Heart left ventricle (tissue), 16 donors: ENCODE measurements around the gene ALPL. TPM values are rescaled to one million over a fixed set of nuclear protein-coding genes. Genes with fewer than 3 reads are reported as not detected.
A peak's percentile ranks its signal among the peaks of the same experiment; 100 is the strongest.

Source experiments
- ATAC-seq, 4 donors: fragments of 200-7000 bp; cut with Tn5 transposase; one replicate each; pipeline ENCODE4 v1.9.1; 2020 to 2022; ENCODE audit warnings: moderate library complexity in 4 of 4, mild to moderate bottlenecking in 3 of 4, moderate number of reproducible peaks in 1 of 4
- DNase-seq, 5 donors: peaks; one replicate each; pipeline ENCODE4 v3.0.0-alpha.2; 2020
- H3K27ac ChIP-seq, 12 donors: fragments of 200-600 bp; sonication (generic) in 4 of 12; one replicate each; pipeline versions ENCODE4 v1.5.0 to v1.8.0; 2016 to 2022; ENCODE audit warnings: mild to moderate bottlenecking in 2 of 12
- H3K27me3 ChIP-seq, 9 donors: fragments of 200-600 bp; sonication (generic) in 2 of 9; one replicate each; pipeline versions ENCODE4 v1.5.1 to v1.8.0; 2016 to 2022; ENCODE audit warnings: mild to moderate bottlenecking in 3 of 9
- H3K36me3 ChIP-seq, 9 donors: fragments of 200-600 bp; sonication (generic) in 2 of 9; one replicate each; pipeline versions ENCODE4 v1.5.0 to v1.8.0; 2018 to 2022; ENCODE audit warnings: mild to moderate bottlenecking in 2 of 9
- H3K4me1 ChIP-seq, 12 donors: fragments of 200-600 bp; sonication (generic) in 4 of 12; one replicate each; pipeline versions ENCODE4 v1.5.0 to v1.8.0; 2016 to 2022; ENCODE audit warnings: mild to moderate bottlenecking in 3 of 12
- H3K4me3 ChIP-seq, 12 donors: fragments of 200-600 bp; sonication (generic) in 4 of 12; one replicate each; pipeline versions ENCODE4 v1.5.0 to v1.8.0; 2017 to 2022; ENCODE audit warnings: mild to moderate bottlenecking in 9 of 12, moderate library complexity in 4 of 12
- H3K9me3 ChIP-seq, 12 donors: fragments of 200-600 bp; sonication (generic) in 4 of 12; one replicate each; pipeline versions ENCODE4 v1.5.0 to v1.8.0; 2016 to 2022; ENCODE audit warnings: mild to moderate bottlenecking in 1 of 12
- CTCF ChIP-seq, 12 donors: fragments of 200-600 bp; sonication (generic) in 4 of 12; IDR thresholded peaks; one replicate each; pipeline versions ENCODE4 v1.5.0 to v1.8.0; 2018 to 2022; ENCODE audit warnings: antibody characterized with exemption in 12 of 12, mild to moderate bottlenecking in 5 of 12
- POLR2A ChIP-seq, 2 donors: fragments of 450-650 bp; IDR thresholded peaks; one replicate each; pipeline ENCODE4 v1.6.1; 2017; ENCODE audit warnings: antibody characterized with exemption in 2 of 2, mild to moderate bottlenecking in 2 of 2, moderate library complexity in 2 of 2
- WGBS, 4 donors: extraction: QIAGEN DNeasy Blood & Tissue Kit in 2 of 4; methylation state at CpG; one replicate each; pipeline versions ENCODE4 v1.1.5 to v1.1.7; 2013 to 2018; 5-methylcytosine and 5-hydroxymethylcytosine counted together
- intact Hi-C, 10 donors: fragments of 100-400 bp; cut with DNase I; formaldehyde crosslinking; loops; one replicate each; pipeline versions ENCODE4 v1.11.1 to v1.14.2; 2022
- polyA plus RNA-seq, 2 donors: library from polyadenylated mRNA; stranded (reverse); fragments of 200-250 nt; gene quantifications; one replicate each; pipeline ENCODE4 v1.2.3, GENCODE V29; 2013
- total RNA-seq, 9 donors: library from RNA; depleted of rRNA in 2 of 9; stranded (reverse); fragments of >200 nt in 2 of 9; fragmentation: NEBNext Ultra II Directional in 3 of 9; extraction: Animal tissue kit (Norgen Biotek cat#: 25700) in 3 of 9; gene quantifications; one replicate each; pipeline versions ENCODE4 v1.1.0 to v1.2.4, GENCODE V29; 2016 to 2023
- donor health status: ischemic (EF 13 %, LVEDD 7.1; RV severe dilation, severe dysfunction).
- donor health status: healthy with polysubstance abuse.
- donor health status: DM: no; HTN: yes; CAD: no.
- donor health status: DM: no; HTN: no; CAD: no.
- donor health status: ischemic (EF 25% LVEDD 6.9; RV normal size, moderate dysfunction).
- donor health status: ischemic (EF 25% LVEDD 5.7; RV mildly dilated, moderate dysfunction).
- donor health status: healthy.
- donor health status: DM: yes; HTN: yes; CAD: no.
- donor health status: ischemic (EF 35%, LVEDD 5.7; RV mildly dilated, moderate dysfunction).
- donor health status: nonischemic (EF 11% LVEDD 7.7; RV severe dilation, severe dysfunction).
- donor health status: DM: yes; HTN: yes; CAD: no.
- donor health status: PGD.
- donor health status: ischemic (EF 29% LVEDD 5.4; RV normal size, mild dysfunction).
- donor health status: nonischemic (EF 23%, LVEDD 6.1; RV moderate dilation, normal function).

ALPL gene
- total and polyA plus RNA-seq, 11 donors: 6.3 to 45.8 (median 12.3) TPM

GRCh38 chr1:21594935-21595897 is 86.0 kb downstream of the ALPL start:
- intact Hi-C loops: loop anchor here in 4 of 10 donors (1.0 to 10.0 kb wide), 6 partner anchors 62 to 340 kb away; partner anchors contain the start of gene ALPL (in 1 of the 4)
- DNase-seq (peak; percentile 53 to 80 (median 70)), ATAC-seq (peak in 2 of 4 donors; percentile 48 to 56)
- Histone ChIP-seq H3K36me3 (no peaks in the 10 kb centered on the region), H3K4me3 (no peak overlapping the region), H3K9me3 (no peaks in the 10 kb centered on the region), H3K27me3 (no peaks in the 10 kb centered on the region), H3K4me1 (peaks cover 0 to 7% (median 0%) of the 10 kb centered on the region in 12 donors), H3K27ac (no peak overlapping the region)
- TF ChIP-seq POLR2A (IDR thresholded peaks at IDR 0.05) (no peak), CTCF (IDR thresholded peaks at IDR 0.05) (peak; percentile 50 to 71 (median 64))
- WGBS, 4 donors: 60 to 63% (median 62%) methylated on average over 25 to 26 of the region's 26 CpGs

GRCh38 chr1:21596174-21596573 is 87.0 kb downstream of the ALPL start:
- no peaks in the 10 kb centered on the region for H3K27me3 ChIP-seq
- H3K36me3 ChIP-seq: no peaks in the 10 kb centered on the region
- H3K4me3 ChIP-seq: no peak overlapping the region
- no peak for DNase-seq
- no peak for ATAC-seq
- H3K27ac ChIP-seq: no peak overlapping the region
- H3K4me1 ChIP-seq: no peaks in the 10 kb centered on the region
- intact Hi-C loops: loop anchor here in 2 of 10 donors (5.0 to 10.0 kb wide), 3 partner anchors 61 to 341 kb away; no protein-coding TSS in a partner anchor
- no peak for TF ChIP-seq CTCF (IDR thresholded peaks at IDR 0.05)
- TF ChIP-seq POLR2A (IDR thresholded peaks at IDR 0.05): no peak
- H3K9me3 ChIP-seq: no peaks in the 10 kb centered on the region
- WGBS, 4 donors: 78 to 88% (median 81%) methylated on average over 6 to 11 of the region's 11 CpGs

- ATAC-seq: no peak
- Histone ChIP-seq H3K9me3 (no peaks in the 10 kb centered on the region), H3K4me3 (no peak overlapping the region), H3K4me1 (no peaks in the 10 kb centered on the region), H3K27ac (no peak overlapping the region), H3K36me3 (no peaks in the 10 kb centered on the region), H3K27me3 (no peaks in the 10 kb centered on the region)
- intact Hi-C loops: loop anchor here in 2 of 10 donors (5.0 to 10.0 kb wide), 3 partner anchors 61 to 342 kb away; no protein-coding TSS in a partner anchor
- WGBS, 4 donors: 61 to 80% (median 74%) methylated on average over 2 of the region's 2 CpGs
- no peak for DNase-seq
- TF ChIP-seq POLR2A (IDR thresholded peaks at IDR 0.05): no peak
- no peak for TF ChIP-seq CTCF (IDR thresholded peaks at IDR 0.05)
Observed at GRCh38 chr1:21596628-21597027, 87.4 kb downstream of the ALPL start.

GRCh38 chr1:21597753-21598152 is 88.5 kb downstream of the ALPL start:
- Histone ChIP-seq H3K4me1 (no peaks in the 10 kb centered on the region), H3K36me3 (no peaks in the 10 kb centered on the region), H3K9me3 (no peaks in the 10 kb centered on the region), H3K27ac (no peak overlapping the region), H3K4me3 (no peak overlapping the region), H3K27me3 (peaks cover 0 to 3% (median 0%) of the 10 kb centered on the region in 9 donors)
- 85 to 89% (median 88%) methylated on average over 7 to 19 of the region's 19 CpGs for WGBS, 4 donors
- DNase-seq (no peak), ATAC-seq (no peak)
- intact Hi-C loops: loop anchor here in 2 of 10 donors (5.0 to 10.0 kb wide), 3 partner anchors 60 to 343 kb away; no protein-coding TSS in a partner anchor
- TF ChIP-seq POLR2A (IDR thresholded peaks at IDR 0.05): no peak
- no peak for TF ChIP-seq CTCF (IDR thresholded peaks at IDR 0.05)
